ENCODE data around the gene VPS4A. TPM values are rescaled to one million over a fixed set of nuclear protein-coding genes. Genes with fewer than 3 reads are reported as not detected.
"Not testable (repeated sequence)": the region's sequence is repeated elsewhere in the genome, so short reads cannot be mapped to it uniquely, and the experiment has no call there.

The VPS4A gene
- polyA plus RNA-seq, result 46.3 TPM

DNA sequence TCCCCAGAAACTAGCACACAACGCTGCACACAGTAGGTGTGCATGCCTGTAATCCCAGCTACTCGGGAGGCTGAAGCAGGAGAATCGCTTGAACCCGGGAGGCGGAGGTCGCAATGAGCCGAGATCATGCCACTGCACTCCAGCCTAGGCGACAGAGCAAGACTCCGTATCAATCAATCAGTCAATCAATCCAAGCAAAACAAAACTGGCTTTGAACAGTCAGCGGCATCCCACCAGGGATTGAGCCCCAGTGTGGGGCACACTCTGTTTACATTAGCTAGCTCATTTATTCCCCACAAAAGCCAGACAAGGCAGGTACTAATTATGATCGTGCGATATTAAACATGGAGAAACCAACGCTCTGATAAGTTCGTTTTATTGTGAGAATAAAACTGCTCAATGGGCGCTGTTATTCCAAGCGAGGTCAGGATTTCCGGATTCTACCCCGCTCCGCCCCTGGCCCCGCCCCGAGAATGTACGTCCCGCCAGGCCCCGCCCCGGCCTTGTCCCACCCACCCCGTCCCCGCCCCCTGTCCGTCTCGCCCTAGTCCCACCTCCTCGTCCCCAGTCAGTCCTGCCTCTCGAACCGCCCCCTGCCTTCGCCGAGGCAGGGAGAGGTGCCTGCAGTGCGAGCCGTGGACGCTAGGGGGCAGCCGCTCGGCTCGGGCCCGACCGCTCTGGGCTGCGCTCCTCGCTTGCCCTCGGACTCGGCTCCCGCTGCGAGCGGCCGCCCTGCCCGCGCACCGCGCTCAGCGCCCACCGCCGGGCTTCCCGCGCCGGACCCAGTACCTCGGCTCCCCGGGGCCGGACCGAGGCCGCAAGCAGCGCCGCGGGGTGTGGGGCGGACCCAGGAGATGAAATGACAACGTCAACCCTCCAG, at the start of gene VPS4A:
TSS of gene VPS4A (plus strand) at position 698 of the 880 bp plus-strand sequence. CDS start at position 860, 162 bp downstream.
- H3K27ac Mint-ChIP-seq, result peak within 1 kb of the TSS; percentile 83 to 93 (median 92)
- H3K4me3 Mint-ChIP-seq, result peak within 1 kb of the TSS; percentile 95 to 98 (median 96)
- peaks cover 1% of the 10 kb centered on the region for H3K36me3 Mint-ChIP-seq
- no peaks in the 10 kb centered on the region for H3K27me3 Mint-ChIP-seq
- peaks cover 10 to 17% (median 14%) of the 10 kb centered on the region in 3 donors for H3K4me1 Mint-ChIP-seq
- no peaks in the 10 kb centered on the region for H3K9me3 Mint-ChIP-seq

GRCh38 chr16:69266334-69267063, 44.7 kb upstream of the VPS4A start:
- Mint-ChIP-seq H3K9me3 (no peaks in the 10 kb centered on the region), H3K27me3 (no peaks in the 10 kb centered on the region), H3K27ac (no peak overlapping the region), H3K36me3 (peaks cover 2% of the 10 kb centered on the region), H3K4me3 (no peak overlapping the region), H3K4me1 (no peaks in the 10 kb centered on the region)

- peaks cover 2% of the 10 kb centered on the region for H3K36me3 Mint-ChIP-seq
- no peak overlapping the region for H3K27ac Mint-ChIP-seq
- no peak overlapping the region for H3K4me3 Mint-ChIP-seq
- H3K4me1 Mint-ChIP-seq, result no peaks in the 10 kb centered on the region
- no peaks in the 10 kb centered on the region for H3K9me3 Mint-ChIP-seq
- H3K27me3 Mint-ChIP-seq, result no peaks in the 10 kb centered on the region
These were observed 43.5 kb upstream of the VPS4A start for GRCh38 chr16:69267633-69268032.

GRCh38 chr16:69270395-69270794, 40.8 kb upstream of the VPS4A start:
- Mint-ChIP-seq H3K27me3 (no peaks in the 10 kb centered on the region), H3K9me3 (no peaks in the 10 kb centered on the region), H3K27ac (no peak overlapping the region), H3K36me3 (no peaks in the 10 kb centered on the region), H3K4me3 (no peak overlapping the region), H3K4me1 (no peaks in the 10 kb centered on the region)

DNA sequence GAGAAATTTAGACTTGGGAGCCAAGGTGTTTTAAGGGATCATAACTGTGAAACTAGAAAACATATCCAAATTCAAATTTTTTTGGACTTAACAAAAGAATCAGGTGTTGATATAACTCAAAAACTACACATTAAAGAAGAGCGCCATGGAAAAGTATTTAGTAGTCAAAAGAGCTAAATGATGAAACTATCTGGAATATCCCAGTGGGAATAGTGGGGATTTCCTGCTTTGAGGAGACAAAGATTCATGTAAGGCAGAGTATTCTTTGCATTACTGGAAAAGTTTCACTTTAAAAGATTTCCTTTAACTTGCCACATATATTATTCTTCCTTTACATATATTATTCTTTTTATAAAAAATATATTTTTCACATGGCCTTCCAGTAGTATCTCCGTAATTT, 40.3 kb upstream of the VPS4A start:
- H3K36me3 Mint-ChIP-seq, result no peaks in the 10 kb centered on the region
- H3K9me3 Mint-ChIP-seq, result no peaks in the 10 kb centered on the region
- no peaks in the 10 kb centered on the region for H3K4me1 Mint-ChIP-seq
- no peak overlapping the region for H3K27ac Mint-ChIP-seq
- H3K4me3 Mint-ChIP-seq, result no peak overlapping the region
- no peaks in the 10 kb centered on the region for H3K27me3 Mint-ChIP-seq

DNA sequence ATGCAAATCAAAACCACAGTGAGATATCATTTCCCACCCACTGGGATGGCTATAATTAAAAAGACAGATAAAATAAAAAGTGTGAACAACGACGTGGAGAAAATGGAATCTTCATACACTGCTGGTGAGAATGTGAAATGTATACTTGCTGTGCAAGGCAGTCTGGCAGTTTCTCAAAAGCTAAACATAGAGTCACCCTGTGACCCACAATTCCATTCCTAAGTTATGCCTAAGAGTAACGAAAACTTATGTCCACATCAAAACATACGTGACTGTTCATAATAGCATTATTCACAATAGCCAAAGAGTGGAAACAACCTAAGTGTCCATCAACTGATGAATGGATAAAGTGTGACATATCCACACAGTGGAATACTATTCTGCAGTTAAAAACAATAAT, 38.1 kb upstream of the VPS4A start:
- no peak overlapping the region for H3K27ac Mint-ChIP-seq
- no peaks in the 10 kb centered on the region for H3K4me1 Mint-ChIP-seq
- no peaks in the 10 kb centered on the region for H3K27me3 Mint-ChIP-seq
- no peaks in the 10 kb centered on the region for H3K9me3 Mint-ChIP-seq
- H3K36me3 Mint-ChIP-seq, result no peaks in the 10 kb centered on the region
- H3K4me3 Mint-ChIP-seq, result no peak overlapping the region

GRCh38 chr16:69274699-69275235, 36.4 kb upstream of the VPS4A start:
- Mint-ChIP-seq H3K27me3 (no peaks in the 10 kb centered on the region), H3K4me3 (no peak overlapping the region), H3K9me3 (no peaks in the 10 kb centered on the region), H3K27ac (no peak overlapping the region), H3K36me3 (peaks cover 3% of the 10 kb centered on the region), H3K4me1 (no peaks in the 10 kb centered on the region)

DNA sequence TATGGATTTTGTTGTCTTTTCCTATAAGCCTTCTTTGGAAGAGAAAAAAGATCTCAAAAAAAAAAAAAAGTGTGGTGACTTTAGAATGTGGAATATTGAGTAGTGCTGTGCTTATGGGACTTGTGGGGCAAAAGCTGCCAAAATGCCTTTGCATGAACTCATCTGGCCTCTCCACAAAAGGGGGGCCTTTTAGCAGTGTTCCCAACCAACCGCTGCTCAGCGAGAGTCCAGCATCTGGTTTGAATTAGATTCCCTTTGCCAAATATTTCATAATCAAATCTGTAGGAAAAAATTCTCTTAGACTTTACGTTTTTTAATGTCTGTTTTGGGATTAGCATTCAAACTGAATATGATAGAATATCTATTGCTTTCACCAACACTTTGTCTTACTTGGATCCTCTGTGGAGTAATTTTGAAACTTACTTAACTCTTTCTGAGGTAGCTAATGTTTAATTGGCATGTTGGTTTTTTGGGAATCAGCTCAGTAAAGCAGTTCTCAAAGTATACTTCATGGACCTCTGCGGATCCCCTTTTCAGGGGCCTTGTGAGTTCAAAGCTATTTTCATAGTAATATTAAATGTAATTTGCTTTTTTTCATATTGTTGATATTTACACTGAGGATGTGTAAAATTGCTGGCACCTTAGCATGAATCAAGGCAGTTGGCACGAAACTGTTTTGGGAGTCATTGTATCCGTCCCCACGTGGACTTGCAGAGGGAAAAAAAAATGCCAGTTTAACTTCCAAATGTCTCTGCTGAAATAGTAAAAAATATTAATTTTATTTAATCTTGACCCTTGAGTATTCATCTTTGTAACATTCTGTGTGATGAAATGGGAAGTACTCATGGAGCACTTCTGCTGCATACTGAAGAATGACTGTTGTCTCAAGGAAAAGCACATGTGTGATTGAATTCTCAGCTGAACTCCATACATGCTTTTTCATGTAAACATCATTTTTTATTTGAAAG, 34.7 kb upstream of the VPS4A start:
- H3K27me3 Mint-ChIP-seq, result no peaks in the 10 kb centered on the region
- no peaks in the 10 kb centered on the region for H3K4me1 Mint-ChIP-seq
- no peak overlapping the region for H3K4me3 Mint-ChIP-seq
- H3K36me3 Mint-ChIP-seq, result peaks cover 3% of the 10 kb centered on the region
- no peak overlapping the region for H3K27ac Mint-ChIP-seq
- no peaks in the 10 kb centered on the region for H3K9me3 Mint-ChIP-seq

- Mint-ChIP-seq H3K4me1 (peaks cover 0 to 1% (median 0%) of the 10 kb centered on the region in 3 donors), H3K27me3 (no peaks in the 10 kb centered on the region), H3K4me3 (no peak overlapping the region), H3K9me3 (no peaks in the 10 kb centered on the region), H3K36me3 (peaks cover 3% of the 10 kb centered on the region), H3K27ac (no peak overlapping the region)
These were observed 33.7 kb upstream of the VPS4A start for GRCh38 chr16:69277413-69277812.

DNA sequence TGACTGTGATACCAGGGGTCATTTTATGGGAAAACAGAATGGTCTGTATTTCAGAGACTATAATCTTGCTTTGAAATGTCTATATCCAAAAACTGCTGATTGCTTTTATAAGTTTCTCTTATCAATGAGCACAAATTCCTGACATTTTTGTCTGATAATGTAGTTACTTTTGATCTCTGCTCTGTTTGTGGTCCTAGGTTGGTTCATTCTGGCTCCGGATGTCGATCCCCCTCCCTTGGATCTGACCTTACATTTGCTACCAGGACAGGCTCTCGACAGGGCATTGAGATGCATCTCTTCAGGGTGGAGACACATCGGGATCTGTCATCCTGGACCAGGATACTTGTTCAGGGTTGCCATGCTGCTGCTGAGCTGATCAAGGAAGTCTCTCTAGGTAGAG, 27.3 kb upstream of the VPS4A start:
- no peaks in the 10 kb centered on the region for H3K9me3 Mint-ChIP-seq
- H3K27me3 Mint-ChIP-seq, result no peaks in the 10 kb centered on the region
- no peak overlapping the region for H3K4me3 Mint-ChIP-seq
- H3K36me3 Mint-ChIP-seq, result peaks cover 3% of the 10 kb centered on the region
- H3K4me1 Mint-ChIP-seq, result peaks cover 0 to 2% (median 1%) of the 10 kb centered on the region in 3 donors
- H3K27ac Mint-ChIP-seq, result no peak overlapping the region

- H3K27me3 Mint-ChIP-seq, result no peaks in the 10 kb centered on the region
- H3K36me3 Mint-ChIP-seq, result no peaks in the 10 kb centered on the region
- no peak overlapping the region for H3K4me3 Mint-ChIP-seq
- peaks cover 0 to 2% (median 1%) of the 10 kb centered on the region in 3 donors for H3K4me1 Mint-ChIP-seq
- H3K27ac Mint-ChIP-seq, result no peak overlapping the region
- H3K9me3 Mint-ChIP-seq, result no peaks in the 10 kb centered on the region
These were observed 25.9 kb upstream of the VPS4A start for GRCh38 chr16:69285240-69285639.

DNA sequence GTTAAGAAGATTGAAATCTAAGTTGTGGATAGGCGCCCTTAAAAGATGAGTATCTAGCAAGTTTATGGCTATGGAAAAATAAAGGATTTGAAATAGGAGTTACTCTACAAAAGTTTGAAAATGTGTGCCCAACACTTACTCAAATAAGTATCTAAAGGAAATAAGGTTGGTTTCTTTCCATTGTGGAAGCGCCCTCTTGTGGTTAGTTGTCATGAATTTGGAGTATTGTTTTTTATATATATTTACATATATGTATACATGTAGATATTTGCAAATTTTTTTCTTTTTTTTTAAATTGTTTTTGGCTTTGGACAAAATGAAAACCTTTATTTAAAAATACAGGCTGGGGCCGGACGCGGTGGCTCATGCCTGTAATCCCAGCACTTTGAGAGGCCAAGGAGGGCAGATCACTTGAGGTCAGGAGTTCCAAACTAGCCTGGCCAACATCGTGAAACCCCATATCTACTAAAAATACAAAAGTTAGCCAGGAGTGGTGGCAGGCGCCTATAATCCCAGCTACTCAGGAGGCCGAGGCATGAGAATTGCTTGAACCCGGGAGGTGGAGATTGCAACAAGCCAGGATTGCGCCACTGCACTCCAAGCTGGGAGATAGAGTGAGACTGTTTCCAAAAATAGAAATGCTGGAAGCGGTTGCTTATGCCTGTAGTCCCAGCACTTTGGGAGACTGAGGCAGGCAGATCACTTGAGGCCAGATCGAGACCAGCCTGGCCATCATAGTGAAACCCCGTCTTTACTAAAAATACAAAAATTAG, 24.0 kb upstream of the VPS4A start:
- Mint-ChIP-seq H3K4me1 (peaks cover 0 to 2% (median 1%) of the 10 kb centered on the region in 3 donors), H3K9me3 (no peaks in the 10 kb centered on the region), H3K27ac (no peak overlapping the region), H3K27me3 (no peaks in the 10 kb centered on the region), H3K4me3 (no peak overlapping the region), H3K36me3 (no peaks in the 10 kb centered on the region)

GRCh38 chr16:69291657-69292056, 19.5 kb upstream of the VPS4A start:
- H3K4me3 Mint-ChIP-seq, H3K27me3 Mint-ChIP-seq, H3K36me3 Mint-ChIP-seq, H3K27ac Mint-ChIP-seq, H3K9me3 Mint-ChIP-seq, H3K4me1 Mint-ChIP-seq: not testable (repeated sequence)

DNA sequence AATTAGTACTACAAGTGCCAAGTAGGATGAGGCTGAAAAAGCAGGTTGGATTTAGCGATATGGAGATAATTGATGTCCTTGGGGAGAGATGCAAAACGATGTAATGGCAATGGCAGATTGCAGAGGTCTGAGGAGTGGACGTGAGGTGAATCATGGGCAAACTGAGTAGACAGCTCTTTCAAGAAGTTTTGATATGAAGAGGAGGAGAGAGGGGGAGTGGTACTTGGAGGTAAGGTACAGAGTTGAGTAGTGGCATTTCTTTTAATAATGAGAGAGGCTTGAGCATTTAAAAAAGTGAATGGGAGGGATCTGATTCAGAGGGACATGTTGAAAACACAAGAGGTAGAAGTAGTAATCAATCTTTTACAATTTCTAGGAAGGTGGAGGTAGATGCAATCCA, 17.7 kb upstream of the VPS4A start:
- H3K4me3 Mint-ChIP-seq, result no peak overlapping the region
- peaks cover 0 to 2% (median 0%) of the 10 kb centered on the region in 3 donors for H3K4me1 Mint-ChIP-seq
- H3K27ac Mint-ChIP-seq, result no peak overlapping the region
- no peaks in the 10 kb centered on the region for H3K27me3 Mint-ChIP-seq
- H3K36me3 Mint-ChIP-seq, result no peaks in the 10 kb centered on the region
- H3K9me3 Mint-ChIP-seq, result no peaks in the 10 kb centered on the region

All from IgD-negative memory B cell (primary cell).